Measurements from ENCODE around the gene PTCD1. TPM values are rescaled to one million over a fixed set of nuclear protein-coding genes. Genes with fewer than 3 reads are reported as not detected.
A peak's percentile ranks its signal among the peaks of the same experiment; 100 is the strongest.

Gene PTCD1
- total and polyA plus RNA-seq, 2 experiments from 2014 or later: 12.2 to 13.4 TPM

- DNase-seq (ENCODE audit: low spot score) (peak; percentile 23), ATAC-seq (no peak)
- Histone ChIP-seq H3K36me3 (ENCODE audit: insufficient read depth) (peaks cover 8% of the 10 kb centered on the region; the same call in 1 of the 2 replicates), H3K4me2 (no peak overlapping the region), H3K27ac (ENCODE audit: low read depth) (no peak overlapping the region; the same call in 1 of the 2 replicates), H3K4me1 (ENCODE audit: insufficient read depth) (peaks cover 5% of the 10 kb centered on the region), H3F3A (replicated peaks; ENCODE audit: low read depth) (0 out of 2 replicates have a peak, but pooled peaks cover 8% of the 10 kb centered on the region), H4K20me1 (replicated peaks; ENCODE audit: insufficient read depth) (no peaks in the 10 kb centered on the region), H2AFZ (no peak overlapping the region), H3K27me3 (ENCODE audit: insufficient read depth) (no peaks in the 10 kb centered on the region), H3K9me2 (ENCODE audit: insufficient read depth) (no peaks in the 10 kb centered on the region), H3K79me2 (replicated peaks; ENCODE audit: insufficient read depth) (no peaks in the 10 kb centered on the region), H3K4me3 (no peak overlapping the region)
- Mint-ChIP-seq H3K9me3 (no peaks in the 10 kb centered on the region), H3K27ac (no peak overlapping the region), H3K36me3 (ENCODE audit: low read depth) (peaks cover 19% of the 10 kb centered on the region), H3K4me1 (peaks cover 20% of the 10 kb centered on the region), H3K27me3 (ENCODE audit: insufficient read depth, low read depth, poor library complexity) (peaks cover 9% of the 10 kb centered on the region), H3K4me3 (no peak overlapping the region)
- TF ChIP-seq NANOG (IDR thresholded peaks at IDR 0.05; ENCODE audit: borderline replicate concordance) (no peak), ETS1 (IDR thresholded peaks at IDR 0.05) (no peak), ZNF462 (CRISPR knock-in tag; IDR thresholded peaks at IDR 0.05) (no peak), ZNF331 (CRISPR knock-in tag; IDR thresholded peaks at IDR 0.05; ENCODE audit: low read depth) (no peak), CTCF (conservative IDR thresholded peaks at IDR 0.05; ENCODE audit: low read depth in 2 of 2) (no peak), CREB1 (CRISPR knock-in tag; IDR thresholded peaks at IDR 0.05; ENCODE audit: low read depth) (no peak), REST (IDR thresholded peaks at IDR 0.05; ENCODE audit: unreplicated experiment) (no peak), EZH2phosphoT487 (IDR thresholded peaks at IDR 0.05; ENCODE audit: unreplicated experiment) (no peak), POLR2AphosphoS5 (IDR thresholded peaks at IDR 0.05; ENCODE audit: low read depth) (no peak), JUNB (IDR thresholded peaks at IDR 0.05; ENCODE audit: unreplicated experiment) (no peak), ZNF114 (CRISPR knock-in tag; IDR thresholded peaks at IDR 0.05) (no peak), STAT1 (IDR thresholded peaks at IDR 0.05; ENCODE audit: unreplicated experiment) (no peak), EZH2 (IDR thresholded peaks at IDR 0.05; ENCODE audit: low read depth, unreplicated experiment) (no peak)
Observed at GRCh38 chr7:99368750-99369389, 69.7 kb downstream of the PTCD1 start.

Measured in GM23338 (cell line).